HepG2 (cell line): ENCODE results near the gene ARRDC1. TPM values are rescaled to one million over a fixed set of nuclear protein-coding genes. Genes with fewer than 3 reads are reported as not detected.

Experiments used
- ATF3 ChIP-seq: sonication (generic); formaldehyde crosslinking; IDR thresholded peaks from 2 replicates; pipeline ENCODE4 v1.4.0; 2020; ENCODE audit warnings: missing genetic modification reagents
- CBX1 ChIP-seq: IDR thresholded peaks from one replicate; pipeline ENCODE4 v1.6.1; 2016; ENCODE audit warnings: antibody characterized with exemption, low read depth
- FIP1L1 ChIP-seq: fragments of 200-400 bp; formaldehyde crosslinking; IDR thresholded peaks from 2 replicates; pipeline ENCODE4 v1.6.1; 2018; ENCODE audit warnings: low read depth, mild to moderate bottlenecking, low read length, moderate library complexity, borderline replicate concordance; ENCODE audit not compliant: insufficient read depth
- FOXA1 ChIP-seq, 2 experiments: fragments of 450-650 bp in 1 of 2; sonication (generic) in 1 of 2; formaldehyde crosslinking in 1 of 2; IDR thresholded peaks; 2 replicates each; pipeline versions ENCODE4 v1.4.0 to v1.6.1; 2016 to 2020; ENCODE audit warnings: missing genetic modification reagents in 1 of 2
- KIAA2018 ChIP-seq: sonication (generic); formaldehyde crosslinking; IDR thresholded peaks from 2 replicates; pipeline ENCODE4 v1.5.0; 2020; ENCODE audit warnings: mild to moderate bottlenecking, missing genetic modification reagents, borderline replicate concordance
- NFATC3 ChIP-seq: sonication (generic); formaldehyde crosslinking; IDR thresholded peaks from 2 replicates; pipeline ENCODE4 v1.5.1; 2020; ENCODE audit warnings: mild to moderate bottlenecking, missing genetic modification reagents
- NRL ChIP-seq: sonication (generic); formaldehyde crosslinking; IDR thresholded peaks from 2 replicates; pipeline ENCODE4 v1.5.0; 2020; ENCODE audit warnings: missing genetic modification reagents, mild to moderate bottlenecking, moderate library complexity, borderline replicate concordance
- POGZ ChIP-seq: sonication (generic); formaldehyde crosslinking; IDR thresholded peaks from 2 replicates; pipeline ENCODE4 v1.4.0; 2020; ENCODE audit warnings: mild to moderate bottlenecking, missing genetic modification reagents
- RFX1 ChIP-seq: fragments of 450-650 bp; IDR thresholded peaks from 2 replicates; pipeline ENCODE4 v1.6.1; 2017
- SYNCRIP ChIP-seq: fragments of 200-400 bp; formaldehyde crosslinking; IDR thresholded peaks from 2 replicates; pipeline ENCODE4 v1.6.1; 2018; ENCODE audit warnings: mild to moderate bottlenecking, low read depth, low read length; ENCODE audit not compliant: insufficient read depth
- ZBTB38 ChIP-seq: sonication (generic); formaldehyde crosslinking; IDR thresholded peaks from 2 replicates; pipeline ENCODE4 v1.5.1; 2020; ENCODE audit warnings: mild to moderate bottlenecking, missing genetic modification reagents
- ZNF235 ChIP-seq: sonication (generic); formaldehyde crosslinking; IDR thresholded peaks from 2 replicates; pipeline ENCODE4 v1.8.1; 2023; ENCODE audit warnings: mild to moderate bottlenecking, missing genetic modification reagents, borderline replicate concordance
- ZNF800 ChIP-seq: sonication (generic); formaldehyde crosslinking; IDR thresholded peaks from 2 replicates; pipeline ENCODE4 v1.4.0; 2020; ENCODE audit warnings: missing genetic modification reagents
- polyA plus RNA-seq, 8 experiments: library from polyadenylated mRNA; depleted of rRNA in 3 of 8; stranded (reverse) in 7 of 8; unstranded in 1 of 8; fragments of >200 nt; fragmentation: Illumina TruSeq in 4 of 8; extraction: Trizol in 4 of 8; gene quantifications; 2 replicates each; pipeline versions ENCODE4 v1.2.1 to v1.2.3, GENCODE V29; 2011 to 2016; ENCODE audit warnings: low read depth in 4 of 8, missing spikeins in 1 of 8, mixed read lengths in 1 of 8; ENCODE audit not compliant: insufficient read depth in 1 of 8
- total RNA-seq, 5 experiments: library from RNA; depleted of rRNA; stranded (reverse); fragments of >200 nt; fragmentation: Illumina TruSeq; extraction: Trizol; gene quantifications; 2 replicates each; pipeline ENCODE4 v1.2.3, GENCODE V29; 2016; ENCODE audit warnings: low read depth in 1 of 5
- TF ChIP-seq, protein P1 (sequence below): sonication (generic); formaldehyde crosslinking; IDR thresholded peaks from 2 replicates; pipeline ENCODE4 v1.5.0; 2020; ENCODE audit warnings: missing genetic modification reagents

ARRDC1 gene
- total and polyA plus RNA-seq, 2 of the 13 experiments (the other 11 are each of a cell fraction or from before 2014, with no cell fraction given) = 21.7 to 44.4 TPM

DNA sequence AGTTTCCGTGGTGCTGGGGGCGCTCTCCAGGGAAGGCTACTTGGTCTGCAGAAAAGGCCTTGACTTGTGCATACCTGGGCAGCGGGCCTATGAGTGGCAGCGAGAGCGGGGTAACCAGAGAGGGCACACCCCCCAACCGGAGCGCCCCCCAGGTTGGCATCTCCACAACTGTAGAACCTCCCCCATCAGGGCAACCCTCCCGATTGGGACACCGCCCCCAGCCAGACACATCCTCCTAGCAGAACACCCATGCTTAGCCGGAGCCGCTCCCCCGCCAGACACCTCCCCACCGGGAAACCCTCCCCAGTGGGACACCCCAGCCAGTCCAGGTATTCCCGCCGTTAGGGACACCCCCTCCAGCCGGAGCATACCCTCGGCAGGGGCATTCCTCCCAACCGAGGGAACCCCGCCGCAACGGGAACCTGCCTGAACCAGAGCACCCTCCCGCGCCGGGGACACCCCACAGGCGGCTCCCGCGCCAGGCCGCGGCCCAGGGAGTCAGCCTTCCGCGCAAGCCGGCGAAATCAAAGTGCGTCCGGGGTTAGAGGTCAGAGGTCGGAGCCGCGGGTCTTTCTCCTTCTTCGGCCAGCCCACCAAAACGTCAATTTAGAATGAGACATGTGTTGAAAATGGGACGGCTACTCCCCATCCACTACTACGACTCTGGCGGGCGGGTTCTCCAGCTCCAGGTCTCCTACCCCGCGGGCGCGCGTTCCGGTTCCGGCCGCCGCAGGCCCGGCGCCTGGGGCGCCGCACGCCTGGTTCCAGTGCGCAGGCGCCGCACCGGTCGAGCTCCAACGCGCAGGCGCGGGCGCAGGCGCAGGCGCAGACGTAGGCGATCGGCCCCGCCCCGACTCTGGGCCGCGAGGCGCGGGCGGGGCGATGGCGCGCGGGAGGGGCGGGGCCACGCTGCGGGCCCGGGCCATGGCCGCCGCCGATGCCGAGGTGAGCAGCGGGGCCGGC lies 12.9 kb downstream of the ARRDC1 start, which contains the start of gene EHMT1 (continued):
- no peak for TF ChIP-seq KIAA2018 (CRISPR knock-in tag)
- TF ChIP-seq RFX1 = no peak
- TF ChIP-seq SYNCRIP = no peak
- TF ChIP-seq NFATC3 (CRISPR knock-in tag) = no peak
- TF ChIP-seq ATF3 (CRISPR knock-in tag) = no peak
- TF ChIP-seq NRL (CRISPR knock-in tag) = no peak; the same call in 1 of the 2 replicates
- peak; percentile 16; the same call in 1 of the 2 replicates for TF ChIP-seq ZBTB38 (CRISPR knock-in tag)
- TF ChIP-seq CBX1 = no peak
- no peak for TF ChIP-seq FIP1L1
- no peak for TF ChIP-seq POGZ (CRISPR knock-in tag)
- no peak for TF ChIP-seq ZNF235 (CRISPR knock-in tag)
- TF ChIP-seq, protein P1, sequence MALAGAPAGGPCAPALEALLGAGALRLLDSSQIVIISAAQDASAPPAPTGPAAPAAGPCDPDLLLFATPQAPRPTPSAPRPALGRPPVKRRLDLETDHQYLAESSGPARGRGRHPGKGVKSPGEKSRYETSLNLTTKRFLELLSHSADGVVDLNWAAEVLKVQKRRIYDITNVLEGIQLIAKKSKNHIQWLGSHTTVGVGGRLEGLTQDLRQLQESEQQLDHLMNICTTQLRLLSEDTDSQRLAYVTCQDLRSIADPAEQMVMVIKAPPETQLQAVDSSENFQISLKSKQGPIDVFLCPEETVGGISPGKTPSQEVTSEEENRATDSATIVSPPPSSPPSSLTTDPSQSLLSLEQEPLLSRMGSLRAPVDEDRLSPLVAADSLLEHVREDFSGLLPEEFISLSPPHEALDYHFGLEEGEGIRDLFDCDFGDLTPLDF (CRISPR knock-in tag) = peak; percentile 59
- no peak for TF ChIP-seq FOXA1 (IDR thresholded peaks at IDR 0.05)
- no peak for TF ChIP-seq FOXA1 (CRISPR knock-in tag; IDR thresholded peaks at IDR 0.05)
- no peak for TF ChIP-seq ZNF800 (CRISPR knock-in tag)
